ENCODE measurements around the gene PFDN1. TPM values are rescaled to one million over a fixed set of nuclear protein-coding genes. Genes with fewer than 3 reads are reported as not detected.

The PFDN1 gene
- polyA plus RNA-seq, 1 donor from 2014 or later = 147 TPM

- no peak overlapping the region for H3K4me3 ChIP-seq (ENCODE audit: low read length)
- no peak overlapping the region for H2AFZ ChIP-seq (ENCODE audit: low read depth, low read length)
Observed at GRCh38 chr5:140329739-140330481, 27.0 kb upstream of the PFDN1 start.

DNA sequence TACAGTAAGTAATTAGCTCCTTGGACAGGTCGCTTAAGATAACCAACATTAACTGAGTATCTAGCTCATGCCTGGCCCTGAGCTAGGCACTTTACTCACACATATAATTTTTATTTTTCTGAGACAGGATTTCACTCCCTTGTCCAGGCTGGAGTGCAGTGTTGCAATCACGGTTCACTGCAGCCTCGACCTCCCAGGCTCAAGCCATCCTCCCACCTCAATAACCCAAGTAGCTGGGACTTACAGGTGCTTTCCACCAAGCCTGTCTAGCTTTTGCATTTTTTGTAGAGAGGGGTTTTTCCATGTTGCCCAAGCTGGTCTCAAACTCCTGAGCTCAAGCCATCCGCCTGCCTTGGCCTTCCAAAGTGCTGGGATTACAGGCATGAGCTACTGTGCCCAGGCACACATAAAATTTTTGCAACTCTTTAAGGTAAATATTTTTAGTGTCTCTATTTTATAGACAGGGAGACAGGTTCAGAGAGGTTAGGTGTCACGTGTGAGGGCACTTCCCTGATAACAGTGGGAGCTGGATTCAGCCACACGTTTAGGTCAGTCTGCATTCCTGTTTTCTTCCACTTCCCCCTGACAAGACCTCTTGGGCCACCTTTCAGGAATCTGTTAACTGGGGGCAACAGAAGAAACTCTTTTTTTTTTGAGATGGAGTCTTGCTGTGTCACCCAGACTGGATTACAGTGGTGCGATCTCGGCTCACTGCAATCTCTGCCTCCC is 25.3 kb upstream of the PFDN1 start:
- H3K9me2 ChIP-seq (ENCODE audit: insufficient read depth, low read length) = no peaks in the 10 kb centered on the region
- H3K36me3 ChIP-seq (ENCODE audit: insufficient read depth, low read length) = no peaks in the 10 kb centered on the region
- no peak overlapping the region for H3K4me3 ChIP-seq (ENCODE audit: low read length)
- no peak overlapping the region for H3K4me2 ChIP-seq (ENCODE audit: low read length)
- no peak overlapping the region for H3K27ac ChIP-seq (ENCODE audit: low read length)
- H3K79me2 ChIP-seq (replicated peaks; ENCODE audit: insufficient read depth, low read length) = no peaks in the 10 kb centered on the region
- H3K9ac ChIP-seq (ENCODE audit: low read length) = no peak overlapping the region
- TF ChIP-seq EZH2 (IDR thresholded peaks at IDR 0.05; ENCODE audit: borderline replicate concordance, insufficient read depth, low read length, poor library complexity, severe bottlenecking) (no peak), TAF1 (IDR thresholded peaks at IDR 0.05; ENCODE audit: low read depth) (no peak), EP300 (conservative IDR thresholded peaks at IDR 0.05; ENCODE audit: poor library complexity, severe bottlenecking) (no peak), RAD21 (conservative IDR thresholded peaks at IDR 0.05) (no peak), SMC3 (conservative IDR thresholded peaks at IDR 0.05; ENCODE audit: poor library complexity) (no peak), POLR2AphosphoS5 (IDR thresholded peaks at IDR 0.05) (no peak), MXI1 (conservative IDR thresholded peaks at IDR 0.05; ENCODE audit: poor library complexity, severe bottlenecking) (no peak)
- TF ChIP-seq, protein P1, sequence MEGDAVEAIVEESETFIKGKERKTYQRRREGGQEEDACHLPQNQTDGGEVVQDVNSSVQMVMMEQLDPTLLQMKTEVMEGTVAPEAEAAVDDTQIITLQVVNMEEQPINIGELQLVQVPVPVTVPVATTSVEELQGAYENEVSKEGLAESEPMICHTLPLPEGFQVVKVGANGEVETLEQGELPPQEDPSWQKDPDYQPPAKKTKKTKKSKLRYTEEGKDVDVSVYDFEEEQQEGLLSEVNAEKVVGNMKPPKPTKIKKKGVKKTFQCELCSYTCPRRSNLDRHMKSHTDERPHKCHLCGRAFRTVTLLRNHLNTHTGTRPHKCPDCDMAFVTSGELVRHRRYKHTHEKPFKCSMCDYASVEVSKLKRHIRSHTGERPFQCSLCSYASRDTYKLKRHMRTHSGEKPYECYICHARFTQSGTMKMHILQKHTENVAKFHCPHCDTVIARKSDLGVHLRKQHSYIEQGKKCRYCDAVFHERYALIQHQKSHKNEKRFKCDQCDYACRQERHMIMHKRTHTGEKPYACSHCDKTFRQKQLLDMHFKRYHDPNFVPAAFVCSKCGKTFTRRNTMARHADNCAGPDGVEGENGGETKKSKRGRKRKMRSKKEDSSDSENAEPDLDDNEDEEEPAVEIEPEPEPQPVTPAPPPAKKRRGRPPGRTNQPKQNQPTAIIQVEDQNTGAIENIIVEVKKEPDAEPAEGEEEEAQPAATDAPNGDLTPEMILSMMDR (IDR thresholded peaks at IDR 0.05; ENCODE audit: poor library complexity, severe bottlenecking) = no peak
- TF ChIP-seq, protein P2, sequence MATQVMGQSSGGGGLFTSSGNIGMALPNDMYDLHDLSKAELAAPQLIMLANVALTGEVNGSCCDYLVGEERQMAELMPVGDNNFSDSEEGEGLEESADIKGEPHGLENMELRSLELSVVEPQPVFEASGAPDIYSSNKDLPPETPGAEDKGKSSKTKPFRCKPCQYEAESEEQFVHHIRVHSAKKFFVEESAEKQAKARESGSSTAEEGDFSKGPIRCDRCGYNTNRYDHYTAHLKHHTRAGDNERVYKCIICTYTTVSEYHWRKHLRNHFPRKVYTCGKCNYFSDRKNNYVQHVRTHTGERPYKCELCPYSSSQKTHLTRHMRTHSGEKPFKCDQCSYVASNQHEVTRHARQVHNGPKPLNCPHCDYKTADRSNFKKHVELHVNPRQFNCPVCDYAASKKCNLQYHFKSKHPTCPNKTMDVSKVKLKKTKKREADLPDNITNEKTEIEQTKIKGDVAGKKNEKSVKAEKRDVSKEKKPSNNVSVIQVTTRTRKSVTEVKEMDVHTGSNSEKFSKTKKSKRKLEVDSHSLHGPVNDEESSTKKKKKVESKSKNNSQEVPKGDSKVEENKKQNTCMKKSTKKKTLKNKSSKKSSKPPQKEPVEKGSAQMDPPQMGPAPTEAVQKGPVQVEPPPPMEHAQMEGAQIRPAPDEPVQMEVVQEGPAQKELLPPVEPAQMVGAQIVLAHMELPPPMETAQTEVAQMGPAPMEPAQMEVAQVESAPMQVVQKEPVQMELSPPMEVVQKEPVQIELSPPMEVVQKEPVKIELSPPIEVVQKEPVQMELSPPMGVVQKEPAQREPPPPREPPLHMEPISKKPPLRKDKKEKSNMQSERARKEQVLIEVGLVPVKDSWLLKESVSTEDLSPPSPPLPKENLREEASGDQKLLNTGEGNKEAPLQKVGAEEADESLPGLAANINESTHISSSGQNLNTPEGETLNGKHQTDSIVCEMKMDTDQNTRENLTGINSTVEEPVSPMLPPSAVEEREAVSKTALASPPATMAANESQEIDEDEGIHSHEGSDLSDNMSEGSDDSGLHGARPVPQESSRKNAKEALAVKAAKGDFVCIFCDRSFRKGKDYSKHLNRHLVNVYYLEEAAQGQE (IDR thresholded peaks at IDR 0.05; ENCODE audit: borderline replicate concordance) = no peak
- H4K20me1 ChIP-seq (ENCODE audit: insufficient read depth) = no peaks in the 10 kb centered on the region
- H3F3A ChIP-seq (ENCODE audit: insufficient read depth, low read length, poor library complexity, severe bottlenecking) = no peaks in the 10 kb centered on the region
- no peak overlapping the region for H2AFZ ChIP-seq (ENCODE audit: low read depth, low read length)
- no peaks in the 10 kb centered on the region for H3K9me3 ChIP-seq (ENCODE audit: low read length)
- no peaks in the 10 kb centered on the region for H3K27me3 ChIP-seq (ENCODE audit: insufficient read depth, low read depth, low read length)

More at GRCh38 chr5:140329739-140330481, 27.0 kb upstream of the PFDN1 start:
- H3K9me3 ChIP-seq (ENCODE audit: low read length) = no peaks in the 10 kb centered on the region
- no peak overlapping the region for H3K4me2 ChIP-seq (ENCODE audit: low read length)
- H3K27me3 ChIP-seq (ENCODE audit: insufficient read depth, low read depth, low read length) = no peaks in the 10 kb centered on the region
- H4K20me1 ChIP-seq (ENCODE audit: insufficient read depth) = no peaks in the 10 kb centered on the region
- no peaks in the 10 kb centered on the region for H3F3A ChIP-seq (ENCODE audit: insufficient read depth, low read length, poor library complexity, severe bottlenecking)
- TF ChIP-seq MXI1 (conservative IDR thresholded peaks at IDR 0.05; ENCODE audit: poor library complexity, severe bottlenecking) = no peak
- no peak for TF ChIP-seq TAF1 (IDR thresholded peaks at IDR 0.05; ENCODE audit: low read depth)
- TF ChIP-seq SMC3 (conservative IDR thresholded peaks at IDR 0.05; ENCODE audit: poor library complexity) = no peak
- no peak for TF ChIP-seq EP300 (conservative IDR thresholded peaks at IDR 0.05; ENCODE audit: poor library complexity, severe bottlenecking)
- no peaks in the 10 kb centered on the region for H3K9me2 ChIP-seq (ENCODE audit: insufficient read depth, low read length)
- no peaks in the 10 kb centered on the region for H3K79me2 ChIP-seq (replicated peaks; ENCODE audit: insufficient read depth, low read length)
- no peak overlapping the region for H3K9ac ChIP-seq (ENCODE audit: low read length)
- H3K27ac ChIP-seq (ENCODE audit: low read length) = no peak overlapping the region
- H3K36me3 ChIP-seq (ENCODE audit: insufficient read depth, low read length) = no peaks in the 10 kb centered on the region
